Lower leg skin (tissue), 3 donors: ENCODE measurements around the gene PIK3R1.

Experiments
- POLR2A ChIP-seq, 2 donors: fragments of 450-650 bp; IDR thresholded peaks; one replicate each; pipeline ENCODE4 v1.6.1; 2016 to 2017; ENCODE audit warnings: antibody characterized with exemption in 2 of 2, mild to moderate bottlenecking in 1 of 2, moderate library complexity in 1 of 2
- TF ChIP-seq, protein P1 (sequence below), 3 donors: fragments of 450-650 bp; IDR thresholded peaks; one replicate each; pipeline ENCODE4 v1.5.1; 2016; ENCODE audit warnings: antibody characterized with exemption in 3 of 3, mild to moderate bottlenecking in 3 of 3, moderate library complexity in 2 of 3

DNA sequence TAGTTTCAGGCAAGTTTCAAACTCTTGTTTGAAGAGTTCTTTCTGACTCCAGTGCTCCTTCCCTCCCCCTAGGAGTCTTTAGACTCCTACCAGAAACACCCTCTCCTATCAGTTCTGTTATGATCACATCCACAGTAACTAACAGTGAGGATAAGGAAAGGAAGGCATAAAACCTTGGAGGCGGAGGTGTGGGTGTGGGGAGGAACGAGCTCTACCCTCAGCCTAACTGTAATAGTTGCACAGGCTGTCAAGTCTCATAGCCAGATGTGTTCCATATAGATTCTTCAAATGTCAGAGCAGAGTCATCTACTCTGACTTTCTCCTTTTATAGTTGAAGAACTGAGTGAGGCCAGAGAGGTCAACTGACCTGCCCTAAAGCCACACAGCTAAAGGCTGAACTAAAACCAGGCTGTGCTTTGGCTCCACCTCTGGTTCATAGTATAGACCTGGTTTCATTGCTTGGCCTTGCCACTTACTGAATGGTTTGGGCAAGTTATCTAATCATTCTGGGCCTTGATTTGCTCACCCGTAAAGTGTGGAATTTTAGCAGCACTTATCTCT is 34.4 kb upstream of the PIK3R1 start:
- no peak for TF ChIP-seq POLR2A (IDR thresholded peaks at IDR 0.05)
- TF ChIP-seq, protein P1, sequence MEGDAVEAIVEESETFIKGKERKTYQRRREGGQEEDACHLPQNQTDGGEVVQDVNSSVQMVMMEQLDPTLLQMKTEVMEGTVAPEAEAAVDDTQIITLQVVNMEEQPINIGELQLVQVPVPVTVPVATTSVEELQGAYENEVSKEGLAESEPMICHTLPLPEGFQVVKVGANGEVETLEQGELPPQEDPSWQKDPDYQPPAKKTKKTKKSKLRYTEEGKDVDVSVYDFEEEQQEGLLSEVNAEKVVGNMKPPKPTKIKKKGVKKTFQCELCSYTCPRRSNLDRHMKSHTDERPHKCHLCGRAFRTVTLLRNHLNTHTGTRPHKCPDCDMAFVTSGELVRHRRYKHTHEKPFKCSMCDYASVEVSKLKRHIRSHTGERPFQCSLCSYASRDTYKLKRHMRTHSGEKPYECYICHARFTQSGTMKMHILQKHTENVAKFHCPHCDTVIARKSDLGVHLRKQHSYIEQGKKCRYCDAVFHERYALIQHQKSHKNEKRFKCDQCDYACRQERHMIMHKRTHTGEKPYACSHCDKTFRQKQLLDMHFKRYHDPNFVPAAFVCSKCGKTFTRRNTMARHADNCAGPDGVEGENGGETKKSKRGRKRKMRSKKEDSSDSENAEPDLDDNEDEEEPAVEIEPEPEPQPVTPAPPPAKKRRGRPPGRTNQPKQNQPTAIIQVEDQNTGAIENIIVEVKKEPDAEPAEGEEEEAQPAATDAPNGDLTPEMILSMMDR (IDR thresholded peaks at IDR 0.05), result no peak
